Stomach (tissue), 9 donors: ENCODE measurements around the gene SPATA9. TPM values are rescaled to one million over a fixed set of nuclear protein-coding genes. Genes with fewer than 3 reads are reported as not detected.

Experiments used
- DNase-seq, 2 donors: peaks; one replicate each; pipeline versions ENCODE4 v3.0.0 to v3.0.0-alpha.2; 2013 to 2019
- H3K27ac ChIP-seq, 5 donors: fragments of 200-600 bp in 4 of 5; sonication (generic) in 4 of 5; one replicate each; pipeline ENCODE4 v1.5.1; 2013 to 2019; ENCODE audit warnings: mild to moderate bottlenecking in 1 of 5, moderate library complexity in 1 of 5
- H3K27me3 ChIP-seq, 3 donors: fragments of 200-600 bp; sonication (generic); one replicate each; pipeline ENCODE4 v1.5.1; 2017 to 2019; ENCODE audit warnings: mixed run types in 1 of 3
- H3K36me3 ChIP-seq, 4 donors: fragments of 200-600 bp; sonication (generic); 1 replicate in 3 of 4; 2 replicates in 1 of 4; pipeline ENCODE4 v1.5.1; 2016 to 2019
- H3K4me1 ChIP-seq, 4 donors: fragments of 200-600 bp; sonication (generic); one replicate each; pipeline ENCODE4 v1.5.1; 2016 to 2019
- H3K4me3 ChIP-seq, 4 donors: fragments of 200-600 bp; sonication (generic) in 3 of 4; one replicate each; pipeline ENCODE4 v1.5.1; 2016 to 2019; ENCODE audit warnings: mild to moderate bottlenecking in 1 of 4
- H3K9me3 ChIP-seq, 4 donors: fragments of 200-600 bp; sonication (generic); one replicate each; pipeline ENCODE4 v1.5.1; 2016 to 2019
- EP300 ChIP-seq: sonication (generic); formaldehyde crosslinking; IDR thresholded peaks from one replicate; pipeline ENCODE4 v1.6.1; 2017; ENCODE audit warnings: antibody characterized with exemption
- POLR2A ChIP-seq, 4 donors: fragments of 450-650 bp; IDR thresholded peaks; one replicate each; pipeline ENCODE4 v1.6.1; 2016; ENCODE audit warnings: antibody characterized with exemption in 4 of 4, control low read depth in 2 of 4, mild to moderate bottlenecking in 1 of 4, moderate library complexity in 1 of 4
- POLR2AphosphoS5 ChIP-seq, 3 donors: sonication (generic); formaldehyde crosslinking; IDR thresholded peaks; one replicate each; pipeline ENCODE4 v1.6.1; 2016; ENCODE audit warnings: antibody characterized with exemption in 3 of 3
- WGBS, 5 donors: extraction: QIAGEN DNeasy Blood & Tissue Kit in 3 of 5; methylation state at CpG; one replicate each; pipeline versions ENCODE4 v1.1.5 to v1.1.7; 2013 to 2018; 5-methylcytosine and 5-hydroxymethylcytosine counted together
- intact Hi-C: fragments of 100-400 bp; cut with DNase I; formaldehyde crosslinking; loops from one replicate; pipeline ENCODE4 v1.15.1; 2023; ENCODE audit warnings: low total_unique reads
- polyA plus RNA-seq, 3 donors: library from polyadenylated mRNA; stranded (reverse); fragments of 200-250 nt; gene quantifications; one replicate each; pipeline ENCODE4 v1.2.3, GENCODE V29; 2013
- total RNA-seq, 5 donors: library from RNA; depleted of rRNA; stranded (reverse); fragments of >200 nt; gene quantifications; one replicate each; pipeline versions ENCODE4 v1.1.0 to v1.2.3, GENCODE V29; 2014 to 2016
- TF ChIP-seq, protein P1 (sequence below), 7 experiments: fragments of 450-650 bp in 4 of 7; fragments of 200-600 bp in 3 of 7; sonication (generic) in 3 of 7; IDR thresholded peaks; one replicate each; pipeline ENCODE4 v1.5.1; 2016 to 2019; ENCODE audit warnings: antibody characterized with exemption in 7 of 7, control low read depth in 2 of 7, mild to moderate bottlenecking in 1 of 7
- donor health status: healthy with polysubstance abuse.
- donor health status: Bipolar disorder and iron deficiency.
- donor health status: healthy.

Gene SPATA9
- total and polyA plus RNA-seq, 8 donors: 0.35 to 0.55 TPM; not detected in 6

DNA sequence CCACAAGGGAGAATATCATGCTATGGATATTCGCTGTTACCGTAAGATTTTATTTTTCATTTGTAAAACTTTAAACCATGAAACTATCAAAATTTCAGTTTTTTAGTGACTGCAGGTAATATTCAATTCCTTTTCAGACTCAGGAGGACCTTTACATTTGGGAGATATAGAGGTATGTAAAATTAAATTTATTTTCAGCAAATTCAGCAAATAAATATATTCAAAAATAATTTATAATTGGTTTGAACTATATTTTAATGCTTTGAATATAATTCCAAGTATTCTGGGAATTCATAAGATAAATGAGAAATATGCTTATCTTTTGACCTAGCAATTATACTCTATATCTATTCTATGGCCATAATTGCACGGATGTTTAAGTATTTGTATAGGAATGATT is 28.6 kb downstream of the SPATA9 start:
- TF ChIP-seq EP300: no peak
- no peak for TF ChIP-seq POLR2A (IDR thresholded peaks at IDR 0.05)
- TF ChIP-seq, protein P1, sequence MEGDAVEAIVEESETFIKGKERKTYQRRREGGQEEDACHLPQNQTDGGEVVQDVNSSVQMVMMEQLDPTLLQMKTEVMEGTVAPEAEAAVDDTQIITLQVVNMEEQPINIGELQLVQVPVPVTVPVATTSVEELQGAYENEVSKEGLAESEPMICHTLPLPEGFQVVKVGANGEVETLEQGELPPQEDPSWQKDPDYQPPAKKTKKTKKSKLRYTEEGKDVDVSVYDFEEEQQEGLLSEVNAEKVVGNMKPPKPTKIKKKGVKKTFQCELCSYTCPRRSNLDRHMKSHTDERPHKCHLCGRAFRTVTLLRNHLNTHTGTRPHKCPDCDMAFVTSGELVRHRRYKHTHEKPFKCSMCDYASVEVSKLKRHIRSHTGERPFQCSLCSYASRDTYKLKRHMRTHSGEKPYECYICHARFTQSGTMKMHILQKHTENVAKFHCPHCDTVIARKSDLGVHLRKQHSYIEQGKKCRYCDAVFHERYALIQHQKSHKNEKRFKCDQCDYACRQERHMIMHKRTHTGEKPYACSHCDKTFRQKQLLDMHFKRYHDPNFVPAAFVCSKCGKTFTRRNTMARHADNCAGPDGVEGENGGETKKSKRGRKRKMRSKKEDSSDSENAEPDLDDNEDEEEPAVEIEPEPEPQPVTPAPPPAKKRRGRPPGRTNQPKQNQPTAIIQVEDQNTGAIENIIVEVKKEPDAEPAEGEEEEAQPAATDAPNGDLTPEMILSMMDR (IDR thresholded peaks at IDR 0.05): no peak
- TF ChIP-seq POLR2AphosphoS5 (IDR thresholded peaks at IDR 0.05): no peak
- Histone ChIP-seq H3K4me3 (no peak overlapping the region), H3K27me3 (no peaks in the 10 kb centered on the region), H3K36me3 (peaks cover 0 to 21% (median 5%) of the 10 kb centered on the region in 4 donors), H3K27ac (no peak overlapping the region), H3K4me1 (no peaks in the 10 kb centered on the region), H3K9me3 (no peaks in the 10 kb centered on the region)
- no peak for DNase-seq
- WGBS, 5 donors: 92 to 97% (median 94%) methylated on average over 3 of the region's 3 CpGs
- intact Hi-C loops: no loop called here

DNA sequence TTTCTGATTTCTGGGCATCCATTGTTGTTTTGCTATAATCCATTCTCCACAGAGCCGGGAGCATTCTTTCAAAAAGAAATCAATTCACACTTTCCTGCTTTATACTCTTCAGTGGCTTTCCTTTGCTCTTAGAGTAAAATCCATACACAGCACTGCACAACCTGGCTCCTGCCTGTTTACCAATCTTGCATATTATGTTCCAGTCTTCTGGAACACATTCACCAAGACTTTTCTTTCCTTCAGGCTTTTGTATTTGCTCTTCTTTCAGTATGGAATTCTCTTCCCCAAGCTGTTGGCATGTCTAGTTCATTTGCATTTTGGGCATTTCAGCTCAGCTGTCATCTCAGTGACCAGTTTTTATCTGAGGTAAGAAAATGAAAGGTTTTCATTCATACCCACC is 29.9 kb downstream of the SPATA9 start:
- Histone ChIP-seq H3K4me3 (no peak overlapping the region), H3K4me1 (peaks cover 0 to 8% (median 4%) of the 10 kb centered on the region in 4 donors), H3K27ac (no peak overlapping the region), H3K27me3 (no peaks in the 10 kb centered on the region), H3K36me3 (peaks cover 0 to 21% (median 5%) of the 10 kb centered on the region in 4 donors), H3K9me3 (no peaks in the 10 kb centered on the region)
- TF ChIP-seq POLR2A (IDR thresholded peaks at IDR 0.05): no peak
- TF ChIP-seq, protein P1 (IDR thresholded peaks at IDR 0.05): no peak
- TF ChIP-seq EP300: no peak
- no peak for TF ChIP-seq POLR2AphosphoS5 (IDR thresholded peaks at IDR 0.05)
- 89 to 96% (median 91%) methylated on average over 1 of the region's 1 CpG for WGBS, 5 donors
- no peak for DNase-seq
- intact Hi-C loops: no loop called here

DNA sequence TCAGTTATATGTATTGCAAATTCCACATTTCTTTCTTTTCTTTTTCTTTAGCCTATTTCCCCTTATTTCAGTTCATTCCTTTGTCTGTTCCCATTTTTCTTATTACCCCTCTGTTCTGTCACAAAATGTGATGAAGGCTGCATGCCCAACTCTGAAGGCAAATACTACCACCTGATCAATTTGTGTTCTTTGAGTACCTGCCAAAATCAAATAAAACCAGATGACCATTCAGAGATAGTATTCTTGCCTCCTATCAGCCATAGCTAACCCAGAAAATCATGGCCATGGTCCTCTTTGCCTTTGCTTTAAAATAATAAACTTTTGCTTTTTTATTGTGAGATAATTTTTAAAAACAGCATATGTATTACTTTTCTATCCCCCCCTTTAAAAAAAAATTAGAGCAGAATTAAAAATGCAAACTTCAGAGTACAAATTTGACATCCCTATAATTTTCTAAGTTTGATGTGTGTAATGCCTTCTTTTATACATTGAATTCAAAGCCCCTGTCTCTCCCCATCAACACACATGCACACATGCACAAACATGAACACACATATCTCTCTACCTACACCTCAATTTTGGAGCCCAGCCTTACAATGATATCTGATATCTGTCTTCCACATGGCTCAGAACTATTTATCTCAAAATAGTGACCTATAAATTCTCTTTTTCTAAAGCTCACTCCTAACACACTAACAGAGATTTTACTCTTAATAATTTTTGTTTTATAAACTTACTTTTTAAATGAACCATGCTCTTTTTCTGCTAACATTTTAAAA is 32.8 kb downstream of the SPATA9 start:
- Histone ChIP-seq H3K4me1 (peaks cover 7 to 22% (median 15%) of the 10 kb centered on the region in 4 donors), H3K9me3 (no peaks in the 10 kb centered on the region), H3K4me3 (no peak overlapping the region), H3K36me3 (peaks cover 0 to 13% (median 5%) of the 10 kb centered on the region in 4 donors), H3K27me3 (no peaks in the 10 kb centered on the region), H3K27ac (no peak overlapping the region)
- intact Hi-C loops: loop anchor here (10.0 kb wide), 2 partner anchors 135 to 195 kb away; no protein-coding TSS in a partner anchor
- no peak for DNase-seq
- no peak for TF ChIP-seq POLR2AphosphoS5 (IDR thresholded peaks at IDR 0.05)
- TF ChIP-seq EP300: no peak
- TF ChIP-seq POLR2A (IDR thresholded peaks at IDR 0.05): no peak
- TF ChIP-seq, protein P1 (IDR thresholded peaks at IDR 0.05): no peak

DNA sequence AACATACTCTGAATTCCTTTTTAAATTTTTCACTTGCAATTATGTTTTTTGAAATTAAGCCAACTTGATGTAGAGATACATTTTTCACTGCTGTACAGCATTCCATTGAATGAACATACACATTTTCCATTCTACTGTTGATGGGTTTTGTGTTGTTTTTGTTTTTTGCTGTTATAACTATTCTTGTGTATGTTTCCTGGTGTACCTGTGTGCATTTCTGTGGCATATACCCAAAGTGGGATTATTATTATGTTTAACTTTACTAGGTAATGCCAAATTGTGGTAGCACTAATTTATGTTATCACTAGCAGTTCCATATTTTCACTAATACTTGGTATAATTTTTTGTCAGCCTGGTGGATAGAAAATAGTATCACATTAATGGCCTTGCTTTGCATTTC is 33.5 kb downstream of the SPATA9 start:
- Histone ChIP-seq H3K4me3 (no peak overlapping the region), H3K9me3 (no peaks in the 10 kb centered on the region), H3K27ac (no peak overlapping the region), H3K36me3 (peaks cover 0 to 13% (median 5%) of the 10 kb centered on the region in 4 donors), H3K27me3 (no peaks in the 10 kb centered on the region), H3K4me1 (peaks cover 12 to 28% (median 20%) of the 10 kb centered on the region in 4 donors)
- TF ChIP-seq POLR2AphosphoS5 (IDR thresholded peaks at IDR 0.05): no peak
- TF ChIP-seq EP300: no peak
- TF ChIP-seq POLR2A (IDR thresholded peaks at IDR 0.05): no peak
- TF ChIP-seq, protein P1 (IDR thresholded peaks at IDR 0.05): no peak
- intact Hi-C loops: loop anchor here (10.0 kb wide), 2 partner anchors 136 to 196 kb away; no protein-coding TSS in a partner anchor
- DNase-seq: no peak
